HG03457 (cell line): Measurements from ENCODE around the gene EEF1G.
"Not testable (repeated sequence)": the region's sequence is repeated elsewhere in the genome, so short reads cannot be mapped to it uniquely, and the experiment has no call there.

Experiments used
- ATAC-seq: cut with Tn5 transposase; IDR thresholded peaks from one replicate; pipeline ENCODE4 v1.9.1; 2021; ENCODE audit warnings: moderate number of reproducible peaks; ENCODE audit not compliant: unreplicated experiment

EEF1G gene, protein sequence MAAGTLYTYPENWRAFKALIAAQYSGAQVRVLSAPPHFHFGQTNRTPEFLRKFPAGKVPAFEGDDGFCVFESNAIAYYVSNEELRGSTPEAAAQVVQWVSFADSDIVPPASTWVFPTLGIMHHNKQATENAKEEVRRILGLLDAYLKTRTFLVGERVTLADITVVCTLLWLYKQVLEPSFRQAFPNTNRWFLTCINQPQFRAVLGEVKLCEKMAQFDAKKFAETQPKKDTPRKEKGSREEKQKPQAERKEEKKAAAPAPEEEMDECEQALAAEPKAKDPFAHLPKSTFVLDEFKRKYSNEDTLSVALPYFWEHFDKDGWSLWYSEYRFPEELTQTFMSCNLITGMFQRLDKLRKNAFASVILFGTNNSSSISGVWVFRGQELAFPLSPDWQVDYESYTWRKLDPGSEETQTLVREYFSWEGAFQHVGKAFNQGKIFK

GRCh38 chr11:62573592-62574362 is at the start of gene EEF1G:
EEF1G (minus strand) TSS chr11:62573891; CDS start chr11:62573842, 49 bp downstream.
- peak; percentile 78 for ATAC-seq

DNA sequence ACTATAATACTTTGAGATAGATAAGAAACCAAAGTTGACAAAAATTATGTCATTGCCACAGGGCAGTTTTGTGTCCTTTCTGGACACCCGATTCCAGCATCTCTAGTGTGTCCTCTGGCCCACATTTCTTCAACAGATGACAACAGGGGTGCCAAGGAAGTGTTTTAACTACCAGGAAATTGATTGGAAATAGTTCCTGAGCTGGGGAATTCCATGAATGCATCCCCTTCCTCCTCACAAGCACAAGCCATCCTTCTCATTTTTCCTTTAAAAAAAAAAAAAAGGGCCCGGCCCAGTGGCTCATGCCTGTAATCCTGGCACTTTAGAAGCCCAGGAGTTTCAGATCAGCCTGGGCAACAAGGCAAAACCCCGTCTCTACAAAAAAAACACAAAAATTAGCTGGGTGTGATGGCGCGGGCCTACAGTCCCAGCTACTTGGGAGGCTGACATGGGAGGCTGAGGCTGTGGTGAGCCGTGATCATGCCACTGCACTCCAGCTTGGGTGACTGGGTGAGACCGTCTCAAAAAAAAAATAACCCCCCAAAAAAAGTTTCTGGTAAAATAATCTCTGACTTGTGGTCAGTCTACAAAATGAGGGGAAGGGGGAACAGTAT is 48.9 kb upstream of the EEF1G start:
- ATAC-seq, result no peak

- peak; percentile 79 for ATAC-seq
Measured at GRCh38 chr11:62621567-62622470, 48.1 kb upstream of the EEF1G start, which contains the start of gene B3GAT3. B3GAT3 (minus strand) TSS chr11:62621986; CDS start chr11:62621947, 39 bp downstream.

DNA sequence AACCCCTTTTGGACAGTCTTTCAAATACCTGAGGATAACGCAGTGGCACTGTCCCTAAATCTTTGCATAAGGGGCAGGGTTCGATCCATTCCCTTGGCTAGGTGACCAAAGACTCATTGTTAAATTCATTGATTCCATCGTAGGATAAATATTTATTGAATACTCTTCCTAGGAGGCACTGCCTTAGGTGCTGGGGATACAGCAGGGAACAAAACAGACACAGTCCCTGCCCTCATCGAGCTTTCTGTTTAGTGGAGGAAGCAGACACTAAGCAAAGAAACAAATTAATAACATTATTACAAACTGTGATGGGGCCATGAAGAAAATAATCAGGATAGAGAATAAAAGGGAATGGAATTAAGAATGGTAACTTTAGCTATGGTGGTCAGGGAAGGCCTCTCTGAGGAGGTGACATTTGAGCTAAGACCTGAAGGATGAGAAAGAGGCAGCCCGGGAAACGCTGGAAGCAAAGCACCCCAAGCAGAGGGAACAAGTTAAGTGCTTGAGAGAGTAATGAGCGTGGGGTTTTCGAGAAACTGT is 47.4 kb upstream of the EEF1G start:
- ATAC-seq, result no peak

DNA sequence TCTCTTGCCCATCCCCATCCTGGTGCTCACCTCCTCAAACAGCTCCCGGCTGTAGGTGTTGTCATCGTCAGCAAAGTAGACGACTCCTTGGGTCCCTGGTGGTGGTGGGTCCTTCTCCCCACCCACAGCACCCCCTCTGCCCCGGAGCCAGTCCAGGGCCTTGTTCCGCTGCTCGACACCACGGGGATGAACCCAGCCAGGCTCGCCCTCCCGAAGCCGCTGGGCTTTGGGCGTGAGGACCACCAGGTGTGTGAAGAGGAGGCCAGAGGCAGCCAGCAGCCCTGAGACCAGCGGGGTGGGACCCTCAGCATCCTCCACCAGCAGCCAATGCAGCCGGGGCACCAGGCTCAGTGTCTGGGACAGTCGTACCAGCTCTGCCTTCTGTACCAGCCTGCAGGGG is 43.3 kb upstream of the EEF1G start:
- ATAC-seq, result not testable (repeated sequence)

DNA sequence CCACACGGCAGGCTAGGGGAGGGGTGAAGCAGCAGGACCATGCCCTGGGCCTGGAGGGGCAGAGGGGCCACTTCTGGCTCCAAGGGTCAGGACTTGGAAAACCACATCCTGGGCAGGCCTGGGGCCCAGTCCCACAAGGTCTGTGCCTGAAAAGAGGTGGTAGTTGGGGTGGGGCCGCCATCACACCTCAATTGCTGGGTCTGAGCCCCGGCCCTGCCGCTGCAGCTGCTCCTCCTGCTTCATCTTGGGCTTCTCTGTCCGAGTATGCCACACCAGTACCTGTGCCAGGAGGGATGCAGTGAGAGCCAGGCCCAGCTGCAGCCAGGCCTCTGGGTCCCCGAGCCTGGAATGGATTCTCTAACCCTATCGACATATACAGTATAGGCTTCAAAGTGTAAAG is 41.8 kb upstream of the EEF1G start:
- no peak for ATAC-seq

GRCh38 chr11:62614275-62614674 is 40.6 kb upstream of the EEF1G start:
- no peak for ATAC-seq

GRCh38 chr11:62613291-62613778 is 39.6 kb upstream of the EEF1G start:
- no peak for ATAC-seq

DNA sequence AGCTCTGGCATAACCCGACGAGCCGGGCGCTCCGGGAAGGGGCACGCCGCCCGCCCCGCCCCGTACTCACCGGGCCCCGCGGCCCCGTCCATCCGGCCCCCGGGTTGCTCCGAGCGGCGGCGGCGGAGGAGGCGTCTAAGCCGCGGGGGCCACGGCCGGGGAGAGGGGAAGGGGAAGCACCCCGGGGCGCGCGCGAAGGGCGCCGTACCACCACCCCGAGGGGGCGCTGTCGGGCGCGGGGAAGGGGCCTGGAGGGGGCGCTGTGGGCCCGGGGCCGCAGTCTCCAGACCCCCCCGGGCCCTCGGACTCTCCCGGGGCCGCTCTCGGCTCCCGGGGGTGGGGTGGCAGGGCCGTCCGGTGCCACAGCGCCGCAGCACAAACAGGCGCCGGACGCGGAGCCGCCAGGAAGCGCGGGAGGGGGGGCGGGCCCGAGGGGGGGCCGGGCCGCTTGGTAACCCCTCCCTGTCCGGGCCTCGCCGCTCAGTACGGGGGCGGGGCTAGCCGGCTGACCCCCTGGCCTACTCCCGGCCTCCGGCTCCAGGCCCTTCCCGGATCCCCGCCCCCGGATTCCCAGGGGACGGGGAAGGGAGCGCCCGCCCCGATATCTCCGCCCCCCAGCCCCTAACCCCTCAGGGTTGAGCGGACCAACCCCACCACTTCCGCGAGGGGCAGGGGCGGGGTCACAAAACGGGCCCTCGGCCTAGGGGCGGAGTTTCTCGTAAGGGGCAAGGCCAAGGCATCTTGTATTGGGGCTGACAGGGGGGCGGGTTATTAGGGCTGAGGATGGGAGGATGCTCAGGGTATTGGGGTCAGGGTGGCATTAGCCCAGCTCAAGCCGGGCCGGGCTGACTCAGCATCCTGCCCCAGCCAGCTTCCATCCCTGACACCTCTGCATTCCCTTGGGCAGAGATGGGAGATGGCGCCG is 38.9 kb upstream of the EEF1G start, which contains the start of the genes EML3 and ROM1:
Gene EML3, minus strand, starts transcription at position 410 of the 925 bp plus-strand sequence. Its CDS starts 318 bp downstream, at position 92.
Gene ROM1, plus strand, starts transcription at position 892 of the 925 bp plus-strand sequence. Its CDS starts 25 bp downstream, at position 917.
- peak; percentile 45 for ATAC-seq

DNA sequence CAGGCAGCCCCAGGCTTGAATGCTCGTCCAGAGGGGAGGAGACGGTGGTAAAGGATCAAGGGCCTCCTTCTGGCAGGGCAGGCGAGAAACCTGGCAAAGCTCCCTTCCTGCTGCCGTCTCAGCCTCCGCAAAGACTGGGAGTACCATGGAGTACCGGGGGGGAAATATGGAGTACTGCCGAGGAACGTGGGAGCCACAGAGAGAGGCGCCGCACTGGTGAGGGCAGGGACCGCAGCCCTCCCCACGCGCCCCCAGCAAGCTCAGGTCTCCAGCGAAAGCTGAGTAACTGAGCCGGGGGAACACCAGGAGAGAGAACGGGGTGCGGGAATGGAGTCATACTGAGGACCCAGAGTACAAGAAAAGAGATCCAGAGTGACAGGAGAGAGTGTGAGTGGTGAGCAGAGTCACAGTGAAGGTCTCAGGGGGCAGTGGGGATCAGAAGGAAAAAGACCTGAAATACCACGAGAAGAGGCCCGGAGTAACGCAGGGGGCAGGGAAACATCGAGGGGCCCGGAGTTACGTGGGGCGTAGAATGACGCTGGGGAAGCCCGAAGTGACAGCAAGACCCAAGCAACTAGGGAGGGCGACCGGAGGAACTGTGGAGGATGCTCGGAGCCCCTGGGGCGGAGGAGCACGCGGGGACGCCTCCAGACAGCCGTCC is 38.1 kb upstream of the EEF1G start:
- ATAC-seq, result no peak

DNA sequence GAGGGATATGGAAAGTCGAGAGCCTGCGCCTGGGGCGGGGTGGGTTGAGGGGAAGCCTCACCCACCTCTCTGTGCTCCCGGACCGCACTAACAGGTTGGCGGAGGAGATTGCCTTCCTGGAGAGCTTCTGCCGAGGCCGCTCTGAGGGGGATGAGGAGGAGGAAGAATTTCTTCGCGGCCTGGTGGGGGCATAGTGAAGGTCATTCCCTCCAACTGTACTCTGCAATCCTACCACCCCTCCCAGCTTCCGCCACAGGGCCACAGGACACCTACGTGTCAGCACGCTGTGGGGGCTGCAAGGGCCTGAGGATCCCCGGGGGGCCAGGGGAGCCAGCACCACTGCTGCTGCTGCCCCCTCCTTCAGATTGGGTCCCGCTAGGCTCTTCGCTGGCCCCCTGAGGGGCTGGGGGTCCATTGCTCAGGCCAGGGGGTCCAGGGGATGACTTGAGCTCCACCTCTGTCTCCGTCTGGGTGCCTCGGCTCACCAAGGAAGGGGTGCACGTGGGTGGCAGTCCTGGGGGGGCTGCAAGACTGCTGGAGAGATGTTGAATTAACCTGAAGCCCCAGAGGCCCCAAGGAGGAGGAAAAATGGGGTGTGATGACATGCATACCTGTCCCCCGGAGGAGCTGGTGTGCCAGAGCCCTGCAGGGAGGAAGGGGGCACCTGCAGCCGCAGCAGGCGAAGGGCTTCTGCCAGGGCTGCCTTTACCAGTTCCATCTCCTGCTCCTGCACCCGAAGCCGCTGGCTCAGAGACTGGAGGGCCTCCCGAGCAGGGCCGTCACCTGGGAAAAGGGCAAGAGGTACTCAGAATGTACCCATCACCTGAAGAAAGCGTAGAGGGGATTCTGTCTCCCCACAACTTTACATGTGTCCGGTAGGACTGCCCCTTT is 37.4 kb upstream of the EEF1G start:
- no peak for ATAC-seq

GRCh38 chr11:62610403-62610802 is 36.7 kb upstream of the EEF1G start:
- ATAC-seq, result no peak

GRCh38 chr11:62608776-62609175 is 35.1 kb upstream of the EEF1G start:
- no peak for ATAC-seq

DNA sequence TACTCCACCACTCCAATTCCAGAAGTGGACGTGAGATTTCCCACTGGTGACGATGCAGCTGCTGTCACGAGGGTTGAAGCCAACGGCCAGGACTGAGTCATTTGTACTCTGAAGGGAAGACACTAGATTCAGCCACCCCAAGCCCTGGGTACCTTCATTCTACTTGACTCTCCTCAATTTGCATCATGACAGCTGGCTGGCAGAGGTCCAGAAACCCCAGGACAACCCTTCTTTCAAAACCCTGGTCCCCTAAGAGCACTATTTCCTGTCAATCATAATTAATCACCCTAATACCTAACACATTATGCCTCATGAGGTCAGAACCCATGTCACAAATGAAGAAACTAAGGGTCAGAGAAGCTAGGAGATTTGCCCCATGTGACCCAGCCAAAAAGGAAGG is 34.0 kb upstream of the EEF1G start:
- ATAC-seq, result no peak

- no peak for ATAC-seq
Measured at GRCh38 chr11:62605902-62606301, 32.2 kb upstream of the EEF1G start.

GRCh38 chr11:62605467-62605866 is 31.8 kb upstream of the EEF1G start:
- no peak for ATAC-seq

DNA sequence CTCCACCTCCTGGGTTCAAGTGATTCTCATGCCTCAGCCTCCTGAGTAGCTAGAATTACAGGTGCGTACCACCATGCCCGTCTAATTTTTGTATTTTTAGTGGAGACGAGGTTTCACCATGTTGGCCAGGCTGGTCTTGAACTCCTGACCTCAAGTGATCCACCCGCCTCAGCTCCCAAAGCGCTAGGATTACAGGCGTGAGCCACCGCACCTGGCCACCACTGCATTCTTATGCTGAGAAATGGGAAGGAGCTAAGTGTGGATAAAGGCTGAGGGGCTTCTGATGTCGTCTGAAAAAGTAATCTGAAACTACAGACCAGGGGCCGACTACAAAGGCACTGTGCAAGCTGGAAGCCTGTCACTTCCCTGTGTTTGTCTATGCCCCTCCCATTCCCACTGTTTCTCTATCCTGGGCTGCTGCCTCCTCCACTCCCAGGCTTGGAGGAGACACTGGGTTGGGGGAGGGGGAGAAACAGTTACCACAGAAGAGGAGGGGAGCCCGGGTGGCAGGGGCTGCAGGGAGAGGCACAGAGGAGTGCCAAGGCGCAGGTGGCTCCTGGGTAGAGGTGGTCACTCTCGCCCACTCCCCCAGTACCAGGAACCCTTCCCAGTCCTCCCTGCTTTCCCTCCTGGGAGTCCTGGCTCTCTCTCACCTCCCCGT is 30.9 kb upstream of the EEF1G start:
- ATAC-seq, result no peak
